ENCODE results near the gene PCED1A.

PCED1A gene

DNA sequence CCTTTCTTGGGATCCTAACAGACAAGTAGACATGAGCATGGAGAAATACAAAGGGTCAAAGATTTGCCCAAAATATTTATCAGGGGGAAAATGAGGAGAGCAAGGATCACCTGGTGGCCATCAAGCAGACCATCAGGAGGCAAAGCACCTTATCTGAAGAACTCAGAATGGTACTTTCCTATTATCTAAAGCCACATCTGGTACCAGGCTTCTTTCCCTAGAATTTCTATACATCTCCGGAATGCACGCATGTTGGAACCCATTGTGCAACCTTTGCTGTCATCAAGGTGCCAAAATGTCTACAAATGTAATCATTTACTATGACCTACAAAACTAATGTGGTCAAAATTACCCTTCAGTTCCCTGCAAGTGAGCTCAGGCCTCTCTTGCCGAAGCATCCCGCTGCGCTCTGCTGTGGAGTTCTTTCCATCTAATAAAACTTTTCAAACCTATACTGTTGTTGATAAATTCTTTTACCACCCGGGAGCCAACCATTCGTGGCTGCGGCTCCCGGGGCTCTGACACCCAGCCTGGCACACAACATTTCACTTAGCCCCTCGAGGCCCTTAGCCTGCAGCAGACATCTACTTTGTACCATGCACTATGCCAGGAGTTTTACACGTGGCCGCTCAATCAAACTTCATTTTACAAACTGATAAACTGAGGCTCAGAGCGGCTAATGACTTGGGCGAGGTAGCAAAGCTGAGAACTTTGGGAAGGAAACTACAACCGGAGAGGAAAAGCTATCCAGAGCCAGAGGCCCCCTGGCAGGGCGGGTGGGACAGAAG, 36.2 kb downstream of the PCED1A start:
- no peak for DNase-seq (ENCODE audit: low read depth, low spot score)

- no peak for DNase-seq (ENCODE audit: low read depth, low spot score)
Measured at GRCh38 chr20:2801286-2801728, 39.1 kb downstream of the PCED1A start.

GRCh38 chr20:2800521-2801285, 39.8 kb downstream of the PCED1A start, which contains the start of gene CPXM1:
Gene CPXM1 (minus strand): TSS chr20:2800627. CDS start chr20:2800572, 55 bp downstream.
- DNase-seq (ENCODE audit: low read depth, low spot score) = no peak

DNA sequence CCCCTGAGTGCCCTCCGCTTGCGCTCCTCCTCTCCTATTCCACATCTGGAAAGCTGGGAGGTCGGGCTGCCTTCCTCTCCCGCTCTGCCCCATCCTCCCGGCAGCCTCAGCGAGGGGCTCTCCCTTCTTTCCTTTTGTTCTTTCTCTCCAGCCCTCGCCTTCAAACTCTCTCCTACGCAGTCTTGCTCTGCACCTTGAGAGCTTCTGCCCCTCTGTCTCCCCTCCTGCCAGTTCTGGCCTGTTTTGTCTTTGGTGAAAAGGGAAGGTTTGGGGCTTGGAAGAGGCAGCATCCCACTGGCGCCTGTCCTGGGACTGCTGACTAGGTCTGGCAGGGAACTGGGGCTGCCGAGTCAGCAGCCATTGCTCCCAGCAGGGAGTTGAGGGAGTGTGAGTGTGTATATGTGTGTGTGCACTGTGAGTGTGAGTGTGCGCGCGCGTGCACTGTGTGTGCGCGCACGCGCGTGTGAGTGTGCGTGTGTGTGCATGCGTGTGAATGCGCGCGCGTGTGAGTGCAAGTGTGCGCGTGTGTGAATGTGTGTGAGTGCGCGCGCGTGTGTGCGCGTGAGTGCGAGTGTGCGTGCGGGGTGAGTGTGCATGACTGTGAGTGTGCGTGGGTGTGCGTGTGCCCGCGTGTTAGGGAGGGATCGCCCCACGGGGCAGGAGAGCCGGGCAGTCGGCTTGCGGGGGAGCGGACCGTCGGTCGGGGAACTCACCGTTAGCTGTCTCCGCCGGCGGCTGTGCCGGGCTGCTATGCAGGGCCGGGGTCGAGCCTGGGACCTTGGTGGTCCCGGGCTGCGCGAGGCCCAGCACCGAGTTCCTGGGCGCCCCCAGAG, 40.6 kb downstream of the PCED1A start:
- no peak for DNase-seq (ENCODE audit: low read depth, low spot score)

DNA sequence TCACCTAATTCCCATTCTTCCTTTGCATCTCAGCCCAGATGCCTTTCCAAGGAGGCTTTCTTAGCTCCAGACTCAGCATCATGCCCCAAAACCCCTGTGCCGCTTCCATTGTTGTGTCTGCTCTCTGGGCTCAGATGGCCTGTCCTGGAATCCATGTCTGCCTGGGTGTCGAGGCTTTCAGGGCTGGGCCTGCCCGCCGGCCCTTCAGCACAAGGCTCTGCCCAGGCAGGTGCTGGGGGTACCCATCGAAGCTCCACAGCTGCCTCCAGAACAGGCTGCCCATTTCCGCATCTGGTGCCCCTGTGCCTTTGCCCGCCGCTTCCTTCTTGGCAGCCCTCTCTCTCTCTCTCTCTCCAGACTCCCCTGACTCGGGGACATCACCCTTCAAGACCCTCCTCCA, 41.2 kb downstream of the PCED1A start:
- no peak for DNase-seq (ENCODE audit: low read depth, low spot score)

DNA sequence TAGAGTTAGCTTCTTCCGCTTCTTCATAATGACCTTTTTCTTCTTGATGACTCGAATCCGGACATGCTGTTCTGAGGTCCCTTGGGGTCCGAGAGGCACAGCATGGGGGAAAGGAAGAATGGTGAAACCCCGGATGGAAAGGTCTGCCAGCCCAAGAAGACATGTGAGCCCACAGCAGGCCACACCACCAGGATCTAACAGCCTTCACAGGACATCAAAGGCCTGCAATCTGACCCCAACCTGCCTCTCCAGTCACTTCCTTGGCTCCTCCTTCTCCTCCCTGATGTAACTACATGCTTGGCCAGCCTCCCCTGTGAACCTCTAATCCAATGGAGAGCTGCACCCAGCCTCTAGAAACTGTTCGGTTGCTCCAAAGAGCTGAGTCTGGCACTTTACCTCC, 41.6 kb downstream of the PCED1A start:
- peak; percentile 41 for DNase-seq (ENCODE audit: low read depth, low spot score)

GRCh38 chr20:2798095-2798805, 42.2 kb downstream of the PCED1A start:
- DNase-seq (ENCODE audit: low read depth, low spot score) = no peak

DNA sequence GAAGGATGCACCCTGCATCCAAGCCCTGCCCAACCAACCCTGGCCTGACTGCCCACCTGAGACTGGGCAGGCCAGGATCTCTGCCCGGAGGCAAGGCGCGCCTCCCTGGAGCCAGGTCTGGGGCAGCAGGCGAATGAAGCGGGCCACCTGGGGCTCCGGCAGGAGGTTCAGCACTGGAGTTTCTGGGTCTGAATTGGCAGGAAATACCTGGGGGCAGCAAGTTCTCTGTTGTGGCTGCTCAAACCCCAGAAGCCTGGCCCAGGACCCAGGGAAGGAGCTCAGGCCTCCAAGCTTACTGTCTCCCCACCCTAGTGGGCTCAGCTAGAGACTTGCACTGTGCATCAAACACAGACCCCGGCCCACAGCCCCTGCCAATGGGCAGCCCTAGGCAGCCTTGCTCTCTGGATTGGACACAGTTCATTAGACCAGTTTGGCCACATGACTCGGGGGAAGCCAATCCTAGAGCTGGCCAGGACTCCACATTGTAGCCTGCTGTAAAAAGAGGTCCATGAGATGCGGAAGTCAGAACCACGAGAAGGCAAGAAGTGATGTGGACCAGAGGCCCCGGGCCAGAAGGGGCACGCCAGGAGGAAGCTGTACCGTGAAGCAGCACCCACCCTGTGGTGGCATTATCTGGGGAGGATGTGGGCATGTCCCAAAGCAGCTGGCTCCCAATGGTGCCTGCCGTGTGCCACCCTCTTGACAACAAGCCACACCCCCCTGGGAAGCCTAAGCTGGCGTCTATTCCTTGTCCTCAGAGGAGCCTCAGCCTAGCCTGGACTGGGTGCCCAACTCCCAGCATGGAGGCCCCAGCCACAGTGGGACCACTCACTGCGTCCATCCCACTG, 43.1 kb downstream of the PCED1A start:
- no peak for DNase-seq (ENCODE audit: low read depth, low spot score)

DNA sequence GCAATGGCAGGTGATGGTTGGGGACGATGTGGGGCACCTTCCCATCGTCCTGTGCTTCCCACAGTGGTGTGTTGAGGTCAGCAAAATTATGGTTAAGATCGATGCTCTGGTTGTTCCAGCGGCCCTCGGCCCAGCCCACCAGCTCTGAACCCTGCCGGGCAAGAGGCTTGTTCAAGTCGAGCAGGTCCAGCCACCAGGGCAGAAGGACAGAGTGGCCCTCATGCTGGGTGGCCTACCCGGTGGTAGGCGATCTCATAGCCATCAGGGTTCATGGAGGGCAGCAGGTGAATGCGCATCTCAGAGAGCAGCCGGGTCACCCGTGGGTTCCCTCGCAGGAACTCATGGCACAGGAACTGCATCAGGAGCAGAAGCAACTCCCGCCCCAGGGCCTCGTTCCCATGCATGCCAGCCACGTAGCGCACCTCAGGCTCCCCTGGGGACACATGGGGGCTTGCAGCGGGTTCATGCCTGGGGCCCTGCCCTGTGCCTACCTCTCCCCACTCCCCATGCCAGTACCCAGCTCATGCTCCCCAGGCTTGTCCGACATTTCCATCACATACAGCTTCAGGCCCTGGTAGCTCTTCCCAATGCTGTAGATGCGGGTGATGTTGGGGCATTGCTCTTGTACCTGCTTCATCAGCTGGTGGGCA, 44.3 kb downstream of the PCED1A start:
- DNase-seq (ENCODE audit: low read depth, low spot score) = no peak

- no peak for DNase-seq (ENCODE audit: low read depth, low spot score)
Measured at GRCh38 chr20:2795451-2795850, 45.0 kb downstream of the PCED1A start.

- DNase-seq (ENCODE audit: low read depth, low spot score) = no peak
Measured at GRCh38 chr20:2794866-2795447, 45.5 kb downstream of the PCED1A start.

GRCh38 chr20:2794202-2794748, 46.2 kb downstream of the PCED1A start:
- no peak for DNase-seq (ENCODE audit: low read depth, low spot score)

- DNase-seq (ENCODE audit: low read depth, low spot score) = no peak
Measured at GRCh38 chr20:2793471-2793870, 47.0 kb downstream of the PCED1A start.

Data from brain pericyte (primary cell).